ENCODE measurements around the gene HNRNPF.

Gene HNRNPF

GRCh38 chr10:43399320-43400310, 9.4 kb downstream of the HNRNPF start:
- TF ChIP-seq CEBPB (IDR thresholded peaks at IDR 0.05) (peak; percentile 33; the same call in 1 of the 2 replicates), TEAD4 (IDR thresholded peaks at IDR 0.05) (no peak)

- no peak for TF ChIP-seq TCF12 (IDR thresholded peaks at IDR 0.05; ENCODE audit: low read depth)
- no peak for TF ChIP-seq USF1 (IDR thresholded peaks at IDR 0.05)
- no peak for TF ChIP-seq TEAD4 (IDR thresholded peaks at IDR 0.05)
- TF ChIP-seq YY1 (IDR thresholded peaks at IDR 0.05; ENCODE audit: low read depth), result no peak
- no peak for TF ChIP-seq REST (IDR thresholded peaks at IDR 0.05; ENCODE audit: low read depth)
- TF ChIP-seq RAD21 (IDR thresholded peaks at IDR 0.05; ENCODE audit: low read depth), result no peak
- no peak for TF ChIP-seq EP300 (IDR thresholded peaks at IDR 0.05; ENCODE audit: borderline replicate concordance)
- no peak for TF ChIP-seq ZBTB7A (IDR thresholded peaks at IDR 0.05; ENCODE audit: low read depth)
- TF ChIP-seq MAX (IDR thresholded peaks at IDR 0.05), result no peak
- no peak for TF ChIP-seq CEBPB (IDR thresholded peaks at IDR 0.05)
- no peak for TF ChIP-seq NFIC (IDR thresholded peaks at IDR 0.05)
These were observed 10.1 kb downstream of the HNRNPF start for GRCh38 chr10:43398939-43399319.

GRCh38 chr10:43396928-43397624, 11.9 kb downstream of the HNRNPF start:
- no peak for TF ChIP-seq RAD21 (IDR thresholded peaks at IDR 0.05; ENCODE audit: low read depth)
- TF ChIP-seq TAF1 (IDR thresholded peaks at IDR 0.05; ENCODE audit: low read depth), result peak; percentile 75
- TF ChIP-seq REST (IDR thresholded peaks at IDR 0.05; ENCODE audit: low read depth), result no peak
- TF ChIP-seq MAX (IDR thresholded peaks at IDR 0.05), result peak; percentile 96
- no peak for TF ChIP-seq CEBPB (IDR thresholded peaks at IDR 0.05)
- no peak for TF ChIP-seq CREB1 (IDR thresholded peaks at IDR 0.05; ENCODE audit: low read depth)
- TF ChIP-seq TEAD4 (IDR thresholded peaks at IDR 0.05), result 0 out of 2 replicates have a peak, but pooled peaks have one; percentile 6
- TF ChIP-seq NFIC (IDR thresholded peaks at IDR 0.05), result peak; percentile 43
- TF ChIP-seq ZBTB7A (IDR thresholded peaks at IDR 0.05; ENCODE audit: low read depth), result no peak
- peak; percentile 24; the same call in 1 of the 2 replicates for TF ChIP-seq FOXM1 (IDR thresholded peaks at IDR 0.05; ENCODE audit: borderline replicate concordance, low read depth)
- TF ChIP-seq YY1 (IDR thresholded peaks at IDR 0.05; ENCODE audit: low read depth), result peak; percentile 70
- peak; percentile 71; the same call in 1 of the 2 replicates for TF ChIP-seq TCF12 (IDR thresholded peaks at IDR 0.05; ENCODE audit: low read depth)
- no peak for TF ChIP-seq EGR1 (IDR thresholded peaks at IDR 0.05)
- TF ChIP-seq EP300 (IDR thresholded peaks at IDR 0.05; ENCODE audit: borderline replicate concordance), result no peak
- peak; percentile 94 for TF ChIP-seq USF1 (IDR thresholded peaks at IDR 0.05)

- TF ChIP-seq TEAD4 (IDR thresholded peaks at IDR 0.05) (peak; percentile 47; the same call in 1 of the 2 replicates), YY1 (IDR thresholded peaks at IDR 0.05; ENCODE audit: low read depth) (no peak), CREB1 (IDR thresholded peaks at IDR 0.05; ENCODE audit: low read depth) (no peak), MAX (IDR thresholded peaks at IDR 0.05) (peak; percentile 90), REST (IDR thresholded peaks at IDR 0.05; ENCODE audit: low read depth) (no peak)
These were observed 12.7 kb downstream of the HNRNPF start for GRCh38 chr10:43396061-43396927.

Data from Ishikawa (cell line).